ACHN (cell line): ENCODE results near the gene VMAC.

Source experiments
- DNase-seq: peaks from one replicate; pipeline ENCODE4 v3.0.0-alpha.2; 2015
- in situ Hi-C: cut with HindIII; loops from 2 replicates; pipeline ENCODE4 v1.10.0; 2017; ENCODE audit warnings: low sequenced_read_pairs, low pct_ligation_motif_present, low pct_unique_long_range_greater_than_20kb

The VMAC gene

DNA sequence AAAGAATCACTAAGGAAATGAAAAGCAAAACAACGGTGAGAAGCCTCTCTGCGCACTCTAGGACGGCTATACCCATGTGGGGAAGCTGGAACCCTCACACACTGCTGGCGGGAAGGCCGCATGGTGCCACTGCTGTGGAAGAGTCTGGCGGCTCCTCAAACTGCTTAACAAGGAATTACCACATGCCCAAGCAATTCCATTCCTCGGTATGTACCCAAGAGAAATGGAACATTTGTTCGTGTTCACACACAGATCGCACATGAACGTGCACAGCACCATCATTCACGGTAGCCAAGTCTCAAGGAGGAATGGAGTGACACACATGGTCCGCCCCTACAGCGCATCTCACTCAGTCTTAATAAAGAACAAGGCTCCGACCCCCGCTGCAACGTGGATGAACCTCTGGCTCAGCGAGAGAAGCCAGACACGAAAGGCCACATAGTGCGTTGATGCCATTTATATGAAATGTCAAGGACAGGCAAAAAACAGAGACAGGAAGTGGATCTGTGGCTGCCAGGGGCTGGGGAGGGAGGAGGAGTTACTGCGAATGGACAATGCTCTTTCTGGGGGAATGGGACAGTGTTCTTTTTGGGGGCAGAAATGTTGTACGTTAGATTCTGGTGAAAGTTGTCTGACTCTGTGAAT, 17.0 kb downstream of the VMAC start:
- DNase-seq, result no peak
- in situ Hi-C loops, result no loop called here

DNA sequence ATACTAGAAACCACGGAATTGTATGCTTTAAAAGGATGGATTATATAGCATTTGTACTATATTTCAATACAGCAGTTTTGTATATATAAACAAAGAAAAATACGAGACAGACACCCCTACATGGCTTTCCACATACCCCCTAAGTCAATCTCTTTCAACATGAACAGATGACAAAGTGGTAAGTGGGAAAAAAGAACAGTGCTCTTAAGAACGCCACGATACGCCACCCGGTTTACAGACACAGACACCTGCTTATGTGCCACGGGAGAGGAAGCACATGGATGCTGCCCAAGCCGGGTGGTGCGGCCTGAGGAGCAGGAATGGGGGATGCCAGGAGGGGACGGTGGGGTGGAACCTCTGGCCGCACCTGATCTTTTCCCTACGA, 17.5 kb downstream of the VMAC start:
- no peak for DNase-seq
- in situ Hi-C loops, result no loop called here

DNA sequence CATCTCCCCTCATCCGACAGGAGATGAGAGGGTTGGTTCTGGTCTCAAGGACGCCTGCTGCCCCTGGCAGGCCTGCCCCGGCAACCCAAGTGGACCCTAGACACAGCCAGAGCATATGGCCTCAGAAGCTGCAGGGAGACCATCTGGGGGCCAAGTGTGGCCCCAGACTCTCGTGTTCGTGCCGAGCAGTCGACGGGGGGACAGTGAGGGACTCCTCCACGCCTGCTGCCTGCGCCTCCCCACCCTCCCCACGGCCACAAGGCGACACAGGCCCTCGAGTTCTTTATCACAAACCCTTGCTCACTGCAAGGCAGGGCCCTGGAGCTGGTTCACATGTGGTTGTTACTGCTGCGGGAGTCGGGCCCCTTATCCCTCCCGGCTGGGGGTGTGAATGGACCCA, 18.7 kb downstream of the VMAC start:
- no peak for DNase-seq
- in situ Hi-C loops, result no loop called here

DNA sequence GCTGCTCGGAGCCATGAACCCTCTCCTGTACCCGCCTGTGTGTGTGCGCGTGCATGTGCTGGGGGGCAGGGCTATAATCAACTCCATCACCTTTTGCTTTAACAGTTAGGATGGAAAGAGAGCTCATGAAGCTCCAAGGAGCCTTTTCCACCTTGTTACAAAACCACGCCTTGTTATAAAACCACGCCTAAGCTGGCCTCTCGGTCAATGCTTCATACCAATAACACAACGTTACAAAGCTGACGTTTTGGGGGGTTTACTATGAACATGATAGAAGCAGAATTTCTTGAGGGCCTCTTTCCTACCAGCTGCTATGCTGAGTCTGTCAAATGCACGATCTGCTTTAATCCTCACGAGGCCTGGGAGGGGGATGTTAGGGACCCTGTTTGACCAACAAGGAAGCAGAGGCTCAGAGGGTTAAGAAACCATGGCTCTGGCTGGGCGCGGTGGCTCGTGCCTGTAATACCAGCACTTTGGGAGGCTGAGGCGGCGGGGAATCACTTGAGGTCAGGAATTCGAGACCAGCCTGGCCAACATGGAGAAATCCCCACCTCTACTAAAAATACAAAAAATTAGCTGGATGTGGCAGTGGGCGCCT, 21.3 kb downstream of the VMAC start:
- DNase-seq, result no peak
- in situ Hi-C loops, result no loop called here

DNA sequence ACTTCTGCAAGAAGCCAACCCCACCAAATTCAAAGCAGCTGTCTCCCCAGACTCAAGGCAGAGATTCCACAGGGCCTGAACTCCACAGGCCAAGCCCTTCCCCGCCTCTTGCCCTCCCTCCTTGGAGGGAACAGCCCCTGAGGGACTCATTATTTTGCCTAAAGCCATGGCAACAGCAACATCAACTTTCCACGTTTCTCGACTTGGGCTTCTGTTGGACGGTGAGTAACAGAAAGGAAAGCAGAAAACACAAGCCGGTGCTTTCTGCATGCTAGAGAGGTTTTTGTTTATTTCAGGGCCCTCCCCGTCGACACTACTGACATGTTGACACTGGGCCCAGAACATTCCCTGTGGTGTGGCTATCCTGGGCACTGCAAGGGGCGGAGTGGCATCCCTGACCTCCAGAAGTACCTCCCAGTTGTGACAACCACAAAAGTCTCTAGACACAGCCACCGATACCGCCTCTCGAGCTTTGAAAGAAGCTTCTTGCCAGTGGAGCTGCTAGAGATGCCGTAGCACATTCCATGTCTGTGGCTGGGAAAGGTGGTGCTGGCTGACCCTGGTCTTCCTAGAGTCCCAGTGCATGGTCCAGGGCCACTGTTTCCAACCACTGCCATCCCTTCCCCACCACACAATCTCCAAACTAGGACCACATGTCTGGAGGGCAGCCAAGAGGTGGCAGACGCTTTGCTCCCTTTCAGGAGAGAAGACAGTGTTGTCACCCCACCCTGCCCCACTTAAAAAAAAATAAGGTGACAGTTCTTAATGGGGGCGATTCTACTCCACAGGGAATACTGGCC, 22.2 kb downstream of the VMAC start:
- in situ Hi-C loops, result no loop called here
- DNase-seq, result no peak

DNA sequence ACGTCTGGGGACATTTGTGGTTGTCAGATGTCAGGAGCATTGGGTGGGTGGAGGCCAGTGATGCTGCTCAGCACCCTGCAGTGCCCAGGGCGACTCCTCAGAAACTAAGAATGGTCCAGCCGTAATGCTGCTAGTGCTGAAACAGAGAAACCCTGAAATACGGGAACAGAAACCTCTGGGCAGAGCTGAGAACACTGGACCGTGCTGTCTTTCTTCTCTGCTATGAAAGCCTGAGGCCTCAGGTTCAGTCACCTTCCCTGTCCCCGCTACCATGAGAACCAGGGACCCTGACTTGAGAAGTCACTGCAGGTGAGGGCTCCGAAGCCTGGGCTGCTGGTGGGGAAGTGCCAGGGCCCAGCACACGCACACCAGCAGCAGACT, 22.8 kb downstream of the VMAC start:
- in situ Hi-C loops, result no loop called here
- no peak for DNase-seq

DNA sequence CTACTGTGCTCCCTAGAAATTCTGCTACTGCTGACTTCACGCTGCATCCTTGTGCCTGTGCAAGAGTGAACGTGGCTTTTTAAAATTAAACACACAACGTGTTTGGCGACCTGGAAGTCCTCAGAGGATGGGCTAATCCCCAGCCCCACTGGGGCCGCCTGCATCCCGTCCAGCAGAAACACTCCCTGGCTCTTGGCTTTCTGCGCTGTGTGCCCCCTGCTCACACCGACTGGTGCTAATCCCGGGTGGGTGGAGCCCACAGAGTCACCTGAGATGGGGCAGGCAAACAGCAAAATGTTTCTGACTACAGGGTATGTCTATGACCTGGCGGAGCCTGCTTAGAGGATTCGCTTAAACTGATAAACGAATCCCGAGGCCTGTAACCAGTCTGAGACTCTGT, 24.5 kb downstream of the VMAC start:
- in situ Hi-C loops, result no loop called here
- no peak for DNase-seq

DNA sequence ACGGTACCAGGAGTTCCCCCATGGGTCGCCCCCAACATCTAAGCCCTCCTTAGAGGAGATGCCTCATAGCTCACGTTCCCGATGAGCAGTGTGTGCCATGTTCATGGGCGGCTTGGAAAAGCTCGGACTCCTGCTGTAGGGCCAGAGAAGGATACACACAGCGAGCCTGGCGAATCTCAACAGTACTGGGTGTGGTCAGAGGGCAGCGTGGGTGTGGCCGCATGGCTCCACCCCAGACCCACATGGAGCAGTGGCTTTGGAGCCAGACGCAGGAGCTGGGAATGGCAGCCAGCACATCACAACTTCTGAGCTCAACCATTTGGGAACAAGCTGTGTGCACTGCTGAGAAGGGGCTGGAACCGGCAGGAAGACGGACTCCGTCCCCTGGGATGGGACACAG, 25.0 kb downstream of the VMAC start:
- DNase-seq, result no peak
- in situ Hi-C loops, result no loop called here

DNA sequence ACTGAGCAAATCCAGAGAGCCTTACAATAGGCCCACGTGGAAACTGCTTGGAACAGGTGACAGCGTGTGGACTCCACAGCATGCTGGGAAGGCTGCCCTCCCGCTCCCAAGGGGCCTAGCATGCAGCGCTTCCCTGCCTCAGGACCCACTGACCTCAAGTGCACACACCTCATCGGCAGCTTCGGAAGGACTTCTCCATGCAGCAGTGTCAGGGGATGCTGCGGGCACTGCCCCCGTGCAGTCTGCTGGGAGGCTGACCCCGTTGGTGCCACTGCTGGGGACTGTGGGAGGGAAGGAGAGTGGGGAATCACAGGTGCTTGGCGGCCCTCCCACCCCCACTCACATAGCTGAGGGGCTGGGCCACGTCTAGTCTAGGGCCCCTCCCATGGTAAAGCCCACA, 26.6 kb downstream of the VMAC start:
- no peak for DNase-seq
- in situ Hi-C loops, result no loop called here

DNA sequence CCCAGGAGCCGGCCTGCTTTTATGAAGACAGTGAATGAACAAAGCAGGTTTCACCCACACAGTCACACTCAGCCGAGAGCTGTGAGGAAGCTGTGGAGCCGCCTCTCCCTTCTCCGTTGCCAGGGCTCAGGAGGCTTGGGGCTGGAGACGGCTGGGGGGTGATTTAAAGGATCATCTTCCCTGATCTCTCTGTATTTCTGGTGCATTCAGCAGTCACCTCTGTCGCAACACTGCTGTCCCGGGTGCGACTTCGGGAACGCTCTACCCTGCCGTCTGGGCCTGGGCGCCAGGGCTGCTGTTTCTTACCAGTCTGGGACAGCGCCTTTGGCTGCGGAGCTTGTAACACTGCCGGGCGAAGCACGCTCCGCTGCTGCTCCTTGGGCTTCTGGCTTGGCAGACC, 27.5 kb downstream of the VMAC start:
- in situ Hi-C loops, result no loop called here
- DNase-seq, result no peak

DNA sequence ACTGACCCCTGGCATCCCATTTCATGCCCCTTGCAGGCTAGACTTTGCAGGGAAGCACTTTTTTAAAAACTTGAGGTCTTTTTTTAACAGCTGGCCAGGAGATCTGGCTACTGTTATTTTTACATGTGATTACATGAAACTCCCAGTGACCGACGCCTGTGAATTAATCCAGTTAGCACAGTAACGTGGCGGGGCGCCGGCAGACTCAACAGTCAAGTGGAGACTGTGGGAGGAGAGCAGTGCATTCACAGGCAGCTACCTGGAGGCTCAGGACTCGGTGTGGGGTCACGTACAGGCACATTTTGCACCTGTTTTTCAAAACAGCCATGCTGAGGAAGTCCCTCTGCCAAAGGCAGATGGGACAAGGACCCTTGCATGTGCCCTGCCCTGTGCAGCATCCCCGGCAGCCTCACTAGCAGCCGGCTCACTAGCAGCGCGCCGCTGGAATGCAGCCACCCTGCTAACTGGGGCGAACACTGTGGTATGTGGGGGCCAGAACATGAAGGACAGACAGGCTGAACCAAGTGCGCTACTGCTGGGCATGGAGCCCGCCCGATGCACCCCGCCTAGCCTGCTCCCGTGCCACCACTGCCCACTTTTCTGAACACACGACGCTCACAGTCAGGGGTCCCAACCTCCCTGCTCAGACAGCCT, 28.1 kb downstream of the VMAC start:
- in situ Hi-C loops, result no loop called here
- DNase-seq, result no peak

DNA sequence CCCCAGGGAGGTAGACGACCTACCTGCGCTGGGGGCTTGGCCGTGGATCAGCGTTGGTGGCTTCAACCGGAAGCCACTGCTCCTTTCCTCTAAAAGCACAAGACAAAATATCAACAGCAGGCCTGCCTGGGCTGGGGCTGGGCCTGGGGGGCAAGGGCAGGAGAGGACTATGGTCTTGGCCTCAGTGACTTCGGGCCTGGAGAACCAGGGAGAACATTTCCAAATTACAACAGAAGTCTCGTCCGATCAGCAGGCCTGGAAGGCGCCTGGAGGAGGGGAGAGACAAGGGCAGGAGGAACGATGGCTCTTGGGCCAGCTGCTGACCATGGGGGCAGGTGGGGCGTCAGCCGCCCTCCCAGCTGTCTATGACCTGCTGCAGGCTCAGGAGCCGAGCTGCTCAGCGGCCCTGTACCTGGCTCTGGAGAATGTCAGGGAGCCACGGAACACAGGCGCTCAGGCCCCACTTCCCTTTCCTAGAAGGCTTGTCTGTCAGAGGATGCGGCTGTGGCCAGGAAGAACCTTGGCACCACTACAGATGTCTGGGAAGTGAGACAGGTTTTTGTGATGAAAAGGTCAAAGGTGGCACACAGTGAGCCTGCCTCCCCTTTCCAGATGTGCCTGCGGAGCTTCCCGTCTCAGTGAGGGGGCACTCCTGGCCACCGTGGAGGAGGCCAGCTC, 28.9 kb downstream of the VMAC start:
- in situ Hi-C loops, result no loop called here
- no peak for DNase-seq

DNA sequence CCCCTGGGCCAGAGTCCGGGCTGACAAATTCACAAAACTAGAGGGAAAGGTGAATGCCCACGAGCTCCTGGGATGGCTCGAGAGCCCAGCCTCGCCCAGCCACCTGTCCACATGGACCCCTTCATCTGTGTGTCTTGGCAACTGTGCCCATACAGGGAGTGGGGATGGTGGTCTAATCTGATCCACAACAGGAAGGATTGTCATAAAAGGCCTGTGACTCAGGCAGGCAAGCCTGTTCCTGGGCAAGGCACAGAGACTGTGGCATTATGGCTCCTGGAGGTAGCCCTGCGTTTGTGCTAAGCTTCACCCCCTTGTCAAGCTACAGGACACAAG, 29.4 kb downstream of the VMAC start:
- DNase-seq, result no peak
- in situ Hi-C loops, result no loop called here

DNA sequence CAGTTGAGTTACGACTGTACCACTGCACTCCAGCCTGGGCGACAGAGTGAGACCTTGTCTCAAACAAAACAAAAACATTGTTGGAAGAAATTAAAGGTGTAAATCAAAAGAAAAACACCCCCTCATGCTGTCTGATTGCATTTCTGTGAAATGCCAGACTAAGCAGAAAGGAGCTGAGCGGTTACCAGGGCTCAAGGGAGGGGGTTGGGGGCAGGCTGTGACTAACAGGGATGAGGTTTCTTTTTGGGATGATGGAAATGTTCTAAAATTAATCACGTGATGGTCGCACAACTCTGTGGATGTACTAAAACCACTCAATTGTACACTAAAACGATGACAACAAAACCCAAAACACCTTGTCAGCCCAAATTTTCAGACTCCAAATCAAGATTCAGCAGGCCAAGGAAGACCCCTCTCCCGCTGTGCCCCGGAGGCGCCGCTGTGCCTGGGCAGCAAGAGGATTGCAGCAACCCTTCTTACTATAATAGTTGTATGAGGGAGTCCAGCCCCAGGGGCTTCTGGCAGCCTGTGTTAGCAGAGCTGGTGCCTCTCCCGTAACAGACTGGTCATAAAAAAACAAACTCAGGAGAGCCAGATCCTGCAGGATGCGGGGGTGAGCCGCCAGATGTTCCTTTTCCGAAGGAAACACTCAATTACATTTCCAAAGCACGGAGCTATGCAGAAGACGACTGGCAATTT, 30.3 kb downstream of the VMAC start:
- in situ Hi-C loops, result no loop called here
- DNase-seq, result no peak

DNA sequence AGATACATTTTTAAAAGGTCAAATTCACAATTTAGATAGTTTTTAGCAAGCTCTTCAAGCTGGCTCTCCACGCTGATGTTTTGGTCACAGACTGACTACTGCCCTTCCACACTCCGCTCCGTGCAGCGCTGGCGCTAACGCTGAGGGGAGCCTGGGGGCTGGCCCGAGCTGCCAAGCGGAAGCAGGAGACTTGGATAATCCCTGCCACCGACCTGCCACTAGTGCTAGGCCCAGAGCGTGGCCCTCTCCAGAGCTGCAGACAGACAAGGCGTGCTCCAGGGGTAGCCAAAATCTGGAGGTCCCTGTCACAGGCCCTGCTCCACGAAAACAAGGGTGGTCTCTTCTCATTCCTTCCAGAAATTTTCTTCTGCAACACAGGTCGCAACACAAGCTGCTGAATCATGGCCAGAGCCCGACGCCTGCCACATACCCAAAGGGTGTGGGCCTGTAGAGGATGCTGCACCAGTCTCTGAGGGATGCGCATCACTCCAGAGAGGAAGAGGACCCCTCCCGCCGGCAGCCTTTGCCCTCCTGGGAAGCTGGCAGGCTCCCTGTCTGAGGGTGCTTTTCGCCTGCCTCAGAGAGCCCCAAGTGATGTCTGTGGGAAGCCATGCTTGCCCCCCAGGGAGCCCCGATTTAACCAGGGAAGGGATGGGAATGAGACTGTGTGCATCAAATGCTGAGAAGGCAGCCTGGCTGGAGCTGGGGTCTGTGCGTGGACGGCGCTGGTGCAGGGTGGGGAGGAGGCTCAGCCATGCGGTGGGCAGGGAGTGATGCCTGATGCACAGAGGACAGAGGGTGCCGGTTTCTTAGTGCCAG, 31.0 kb downstream of the VMAC start:
- DNase-seq, result no peak

DNA sequence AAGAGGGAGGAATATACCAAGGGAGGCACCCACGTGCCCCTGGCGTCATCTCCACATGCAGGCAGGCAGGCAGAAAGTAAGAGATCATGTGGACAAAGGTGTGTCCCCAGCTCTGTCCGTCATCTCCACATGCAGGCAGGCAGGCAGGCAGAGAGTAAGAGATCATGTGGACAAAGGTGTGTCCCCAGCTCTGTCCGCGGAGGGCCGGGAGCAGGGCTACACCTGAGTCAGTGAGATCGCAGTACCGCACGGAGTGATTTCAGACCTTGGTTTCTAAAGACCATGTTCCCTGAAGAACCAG, 31.6 kb downstream of the VMAC start:
- DNase-seq, result no peak
- in situ Hi-C loops, result no loop called here

More for the DNA sequence above, 31.0 kb downstream of the VMAC start:
- in situ Hi-C loops, result no loop called here

DNA sequence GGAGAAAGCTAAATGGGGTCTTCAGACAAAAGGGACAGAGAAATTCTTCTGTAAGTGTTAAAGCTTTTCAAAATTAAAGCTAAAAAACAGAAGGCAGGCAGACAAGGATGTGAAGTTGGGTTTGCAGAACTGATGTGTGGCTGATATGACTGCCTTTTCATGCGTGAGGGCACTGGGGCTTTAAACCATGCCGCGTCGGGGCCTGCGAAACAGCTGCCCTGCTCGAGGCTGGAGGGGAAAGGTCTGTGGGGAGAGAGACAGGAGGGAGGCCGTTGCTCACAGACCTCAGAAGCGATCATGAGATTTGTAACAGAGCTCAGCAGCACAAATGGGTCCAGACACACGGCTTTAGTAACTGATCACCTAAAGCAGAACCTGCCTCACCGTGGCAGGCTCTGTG, 32.9 kb downstream of the VMAC start:
- in situ Hi-C loops, result no loop called here
- DNase-seq, result no peak
